Right hindlimb (tissue), 1 donor: Measurements from ENCODE around the gene CIAPIN1.
A peak's percentile ranks its signal among the peaks of the same experiment; 100 is the strongest.
"Not testable (repeated sequence)": the region's sequence is repeated elsewhere in the genome, so short reads cannot be mapped to it uniquely, and the experiment has no call there.

ENCODE experiments used
- DNase-seq: peaks from one replicate; pipeline ENCODE4 v3.0.0-alpha.2; 2018

CIAPIN1 gene

DNA sequence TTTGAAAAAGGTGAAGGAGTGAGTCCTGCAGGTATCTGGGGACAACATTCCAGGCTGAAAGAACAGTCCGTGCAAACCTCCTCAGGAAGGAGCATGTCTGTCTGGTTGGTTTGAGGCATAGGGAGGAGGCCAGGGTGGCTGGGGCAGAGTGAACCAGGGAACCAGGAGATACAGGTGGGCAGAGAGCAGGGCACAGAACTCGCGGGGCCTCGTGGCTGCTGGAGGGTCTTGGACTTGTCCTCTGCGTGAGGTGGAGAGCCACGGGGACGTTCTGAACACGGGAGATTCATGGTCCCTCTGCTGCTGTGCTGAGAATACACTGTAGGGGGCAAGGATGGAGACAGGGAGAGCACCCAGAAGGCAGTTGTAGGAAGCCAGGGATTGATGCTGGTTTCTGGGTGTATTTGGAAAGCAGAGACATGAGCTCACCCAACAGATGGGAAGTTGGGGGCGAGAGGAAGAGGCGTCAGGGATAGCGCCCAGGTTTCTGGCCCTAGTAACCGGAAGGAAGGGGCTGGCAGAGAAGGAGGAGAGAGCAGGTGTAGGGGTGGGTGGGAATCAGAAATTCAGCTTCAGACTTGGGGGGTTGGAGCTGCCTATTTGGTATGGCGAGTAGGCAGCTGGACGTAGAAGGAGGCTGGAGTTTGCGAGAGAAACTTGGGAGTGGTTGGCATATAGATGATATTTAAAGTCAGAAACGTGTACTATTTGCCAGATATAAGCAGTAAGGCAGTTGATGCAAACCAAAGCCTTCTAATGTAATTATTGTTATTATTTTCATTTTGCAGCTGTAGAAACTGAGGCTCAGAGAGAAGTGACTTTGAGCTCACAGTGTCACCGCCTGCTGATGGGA is 43.0 kb downstream of the CIAPIN1 start, which contains the start of gene CCL17:
Gene CCL17, plus strand, starts transcription at position 803 of the 853 bp plus-strand sequence. CDS start 9,166 bp downstream, outside the sequence.
- DNase-seq = no peak

GRCh38 chr16:57401943-57402640 is 45.1 kb downstream of the CIAPIN1 start:
- DNase-seq = no peak

DNA sequence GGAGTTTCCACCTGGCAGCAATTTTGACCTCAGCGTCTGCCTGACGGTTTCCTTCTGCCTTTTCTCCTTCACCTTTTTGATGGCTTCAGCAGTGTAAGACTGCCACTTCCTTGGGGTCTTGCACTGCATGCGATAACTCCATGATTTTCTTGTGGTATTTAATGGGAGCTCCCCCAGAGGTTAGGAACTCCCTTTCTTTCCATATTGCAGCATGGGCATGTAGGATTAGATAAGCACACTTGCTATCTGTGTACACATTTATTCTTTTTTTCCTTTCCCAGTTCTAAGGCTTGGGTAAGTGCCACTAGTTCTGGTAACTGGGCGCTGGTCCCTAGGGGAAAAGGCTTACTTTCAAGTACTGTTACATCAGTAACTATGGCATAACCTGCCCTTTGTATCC is 49.7 kb downstream of the CIAPIN1 start:
- not testable (repeated sequence) for DNase-seq

GRCh38 chr16:57396786-57397185 is 50.4 kb downstream of the CIAPIN1 start:
- no peak for DNase-seq

- no peak for DNase-seq
Measured at GRCh38 chr16:57395026-57395425, 52.2 kb downstream of the CIAPIN1 start.

DNA sequence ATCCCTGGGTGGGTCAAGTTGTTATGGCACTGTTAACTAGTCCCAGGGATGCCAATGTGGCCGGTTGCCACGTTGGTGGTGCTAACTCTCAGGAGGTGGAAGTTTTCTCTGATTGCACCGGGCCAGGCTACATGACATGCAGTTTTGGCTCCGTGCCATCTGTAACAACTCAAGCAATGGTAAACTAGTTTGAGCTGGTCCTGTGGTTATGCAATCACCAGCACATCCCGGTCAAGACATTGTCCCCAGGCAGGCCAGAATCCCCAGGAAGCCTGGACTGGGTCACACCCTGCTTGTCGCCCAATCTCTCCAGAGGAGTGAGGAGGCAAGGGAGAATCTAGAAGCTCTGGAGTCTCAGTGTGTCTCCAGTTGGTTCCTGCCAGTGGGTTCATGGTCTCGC is 52.7 kb downstream of the CIAPIN1 start:
- no peak for DNase-seq

GRCh38 chr16:57392694-57393093 is 54.5 kb downstream of the CIAPIN1 start:
- DNase-seq = no peak

DNA sequence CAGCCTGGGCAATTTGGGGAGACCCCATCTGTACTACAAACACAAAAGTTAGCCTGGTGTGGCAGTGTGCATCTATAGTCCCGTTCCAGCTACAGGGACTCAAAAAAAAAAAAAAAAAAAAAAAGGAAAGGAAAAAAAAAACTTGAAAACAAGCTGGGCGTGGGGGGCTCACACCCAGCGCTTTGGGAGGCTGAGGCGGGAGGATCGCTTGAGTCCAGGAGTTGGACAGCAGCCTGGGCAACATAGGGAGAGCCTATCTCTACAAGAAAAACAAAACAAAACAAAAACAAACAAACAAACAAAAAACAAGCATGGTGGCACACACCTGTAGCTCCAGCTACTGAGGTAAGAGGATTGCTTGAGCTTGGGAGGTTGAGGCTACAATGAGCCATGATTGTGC is 55.5 kb downstream of the CIAPIN1 start:
- DNase-seq = no peak

- DNase-seq = no peak
Measured at GRCh38 chr16:57391300-57391699, 55.9 kb downstream of the CIAPIN1 start.

DNA sequence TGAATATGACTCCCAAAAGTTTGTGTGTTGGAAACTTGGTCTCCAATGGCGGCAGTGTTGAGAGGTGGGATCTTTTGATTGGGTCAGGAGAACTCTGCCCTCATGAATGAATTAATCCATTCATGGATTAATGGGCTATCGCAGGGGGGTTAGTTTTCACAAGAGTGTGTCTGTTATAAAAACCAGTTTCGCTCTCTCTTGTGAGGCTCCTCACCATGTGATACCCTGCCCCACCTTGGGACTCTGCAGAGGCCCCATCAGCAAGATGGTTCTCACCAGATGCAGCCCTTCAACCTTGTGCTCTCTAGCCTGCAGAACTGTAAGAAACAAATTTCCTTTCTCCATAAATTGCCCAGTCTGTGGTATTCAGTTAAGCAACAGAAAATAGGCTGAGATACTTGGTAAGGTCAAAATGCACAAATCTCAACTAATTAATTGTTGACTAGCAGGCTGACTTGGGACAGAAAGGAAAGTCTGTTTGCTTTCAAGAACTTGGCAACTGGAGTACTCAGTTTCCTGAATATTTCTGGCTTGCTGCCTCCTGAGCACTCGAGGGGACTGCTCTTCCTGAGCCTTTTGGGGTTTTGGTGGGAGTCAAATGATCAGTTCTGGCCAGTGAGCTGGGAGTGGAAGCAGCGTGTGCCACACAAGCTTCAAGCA is 56.4 kb downstream of the CIAPIN1 start:
- no peak for DNase-seq

- no peak for DNase-seq
Measured at GRCh38 chr16:57389087-57389468, 58.1 kb downstream of the CIAPIN1 start.

GRCh38 chr16:57388359-57389086 is 58.7 kb downstream of the CIAPIN1 start:
- DNase-seq = no peak

DNA sequence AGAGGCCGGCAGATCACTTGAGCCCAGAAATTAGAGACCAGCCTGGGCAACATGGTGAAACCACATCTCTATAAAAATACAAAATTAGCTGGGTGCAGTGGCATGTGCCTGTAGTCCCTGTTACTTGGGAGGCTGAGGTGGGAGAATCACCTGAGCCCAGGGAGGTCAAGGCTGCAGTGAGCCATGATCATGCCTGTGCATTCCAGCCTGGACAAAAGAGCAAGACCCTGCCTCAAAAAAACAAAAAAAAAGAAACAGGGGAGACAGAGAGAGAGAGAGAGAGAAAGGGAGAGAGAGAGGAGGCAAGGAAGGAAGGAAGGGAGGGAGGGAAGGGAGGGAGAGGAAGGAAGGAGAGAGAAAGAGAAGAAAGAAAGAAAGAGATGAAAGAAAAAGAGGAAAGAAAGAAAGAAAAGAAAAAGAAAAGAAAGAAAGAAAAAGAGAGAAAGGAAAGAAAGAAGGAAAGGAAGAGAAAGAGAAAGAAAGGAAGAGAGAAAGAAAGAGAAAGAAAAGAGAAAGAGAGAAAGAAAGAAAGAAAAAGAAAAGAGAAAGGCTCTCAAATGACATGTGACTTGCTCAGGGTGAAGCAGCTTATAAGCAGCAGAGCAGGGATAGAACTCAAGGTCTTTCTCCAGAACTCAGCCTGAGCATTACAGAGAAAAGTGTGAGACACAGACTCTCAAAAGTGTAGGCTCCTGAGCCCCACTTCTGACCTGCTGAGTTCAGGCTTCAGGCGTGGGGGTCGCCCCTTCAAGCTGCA is 59.4 kb downstream of the CIAPIN1 start:
- no peak for DNase-seq

DNA sequence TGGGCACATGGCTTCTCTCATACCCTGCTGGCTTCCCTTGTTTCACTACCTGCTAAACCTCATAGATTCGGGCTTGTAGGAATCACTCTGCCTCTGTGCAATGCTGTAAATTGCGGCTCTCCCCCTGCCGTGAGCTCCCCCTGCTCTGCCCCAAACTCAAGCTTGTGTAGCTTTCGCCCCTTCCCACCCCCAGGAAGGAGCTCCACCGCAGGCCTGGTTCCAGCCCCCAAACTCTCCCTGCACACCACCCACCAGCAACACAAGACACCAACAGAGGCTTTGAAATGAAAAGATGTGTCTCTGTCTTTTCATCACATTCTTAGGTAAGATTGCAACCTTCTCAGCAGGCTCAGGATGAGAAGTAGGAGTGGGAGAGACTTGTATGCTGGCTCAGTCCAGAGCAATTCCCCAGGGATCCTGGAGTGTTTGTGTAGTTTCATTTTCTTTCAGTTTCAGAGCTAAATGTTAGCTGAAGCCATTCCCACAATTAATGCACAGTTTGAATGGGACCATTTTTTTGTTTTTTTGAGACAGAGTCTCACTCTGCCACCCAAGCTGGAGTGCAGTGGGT is 60.7 kb downstream of the CIAPIN1 start:
- peak; percentile 47 for DNase-seq

- no peak for DNase-seq
Measured at GRCh38 chr16:57385083-57385482, 62.1 kb downstream of the CIAPIN1 start.

DNA sequence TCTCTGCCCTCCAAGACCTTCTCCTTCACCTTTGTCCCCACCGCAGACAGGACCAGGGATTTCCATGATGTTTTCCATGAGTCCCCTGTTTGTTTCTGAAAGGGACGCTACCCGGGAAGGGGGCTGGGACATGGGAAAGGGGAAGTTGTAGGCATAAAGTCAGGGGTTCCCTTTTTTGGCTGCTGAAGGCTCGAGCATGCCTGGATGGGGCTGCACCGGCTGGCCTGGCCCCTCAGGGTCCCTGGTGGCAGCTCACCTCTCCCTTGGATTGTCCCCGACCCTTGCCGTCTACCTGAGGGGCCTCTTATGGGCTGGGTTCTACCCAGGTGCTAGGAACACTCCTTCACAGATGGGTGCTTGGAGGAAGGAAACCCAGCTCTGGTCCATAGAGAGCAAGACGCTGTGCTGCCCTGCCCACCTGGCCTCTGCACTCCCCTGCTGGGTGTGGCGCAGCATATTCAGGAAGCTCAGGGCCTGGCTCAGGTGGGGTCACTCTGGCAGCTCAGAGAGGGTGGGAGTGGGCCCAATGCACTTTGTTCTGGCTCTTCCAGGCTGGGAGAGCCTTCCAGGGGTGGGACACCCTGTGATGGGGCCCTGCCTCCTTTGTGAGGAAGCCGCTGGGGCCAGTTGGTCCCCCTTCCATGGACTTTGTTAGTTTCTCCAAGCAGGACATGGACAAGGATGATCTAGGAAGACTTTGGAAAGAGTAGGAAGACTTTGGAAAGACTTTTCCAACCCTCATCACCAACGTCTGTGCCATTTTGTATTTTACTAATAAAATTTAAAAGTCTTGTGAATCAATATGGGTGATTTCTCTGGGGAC is 62.7 kb downstream of the CIAPIN1 start:
- DNase-seq = no peak

GRCh38 chr16:57383276-57384247 is 63.6 kb downstream of the CIAPIN1 start:
- DNase-seq = peak; percentile 44

DNA sequence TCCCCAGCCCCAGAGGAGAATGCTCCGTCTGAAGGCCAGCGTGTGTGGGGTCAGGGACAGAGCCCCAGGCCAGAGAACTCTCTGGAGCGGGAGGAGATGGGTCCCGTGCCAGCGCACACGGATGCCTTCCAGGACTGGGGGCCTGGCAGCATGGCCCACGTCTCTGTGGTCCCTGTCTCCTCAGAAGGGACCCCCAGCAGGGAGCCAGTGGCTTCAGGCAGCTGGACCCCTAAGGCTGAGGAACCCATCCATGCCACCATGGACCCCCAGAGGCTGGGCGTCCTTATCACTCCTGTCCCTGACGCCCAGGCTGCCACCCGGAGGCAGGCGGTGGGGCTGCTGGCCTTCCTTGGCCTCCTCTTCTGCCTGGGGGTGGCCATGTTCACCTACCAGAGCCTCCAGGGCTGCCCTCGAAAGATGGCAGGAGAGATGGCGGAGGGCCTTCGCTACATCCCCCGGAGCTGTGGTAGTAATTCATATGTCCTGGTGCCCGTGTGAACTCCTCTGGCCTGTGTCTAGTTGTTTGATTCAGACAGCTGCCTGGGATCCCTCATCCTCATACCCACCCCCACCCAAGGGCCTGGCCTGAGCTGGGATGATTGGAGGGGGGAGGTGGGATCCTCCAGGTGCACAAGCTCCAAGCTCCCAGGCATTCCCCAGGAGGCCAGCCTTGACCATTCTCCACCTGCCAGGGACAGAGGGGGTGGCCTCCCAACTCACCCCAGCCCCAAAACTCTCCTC is 64.5 kb downstream of the CIAPIN1 start:
- DNase-seq = no peak
